Neural cell (in vitro differentiated cells): ENCODE data around the gene SLC25A30. TPM values are rescaled to one million over a fixed set of nuclear protein-coding genes. Genes with fewer than 3 reads are reported as not detected.

ENCODE experiments used
- H2AFZ ChIP-seq: fragments of 200-600, 300-800 bp; sonication (generic), shearing (Covaris generic); 2 replicates; pipeline ENCODE4 v1.6.0; 2014; ENCODE audit warnings: low read depth, mild to moderate bottlenecking, antibody characterized with exemption, low read length, moderate library complexity
- H3F3A ChIP-seq: fragments of 200-600 bp; shearing (Covaris generic); 2 replicates; pipeline ENCODE4 v1.6.1; 2016; ENCODE audit warnings: mild to moderate bottlenecking, moderate library complexity, mixed read lengths, antibody characterized with exemption, low read length; ENCODE audit not compliant: insufficient read depth, poor library complexity, severe bottlenecking
- H3K27ac ChIP-seq: fragments of 200-600, 300-800 bp; sonication (generic), shearing (Covaris generic); 2 replicates; pipeline ENCODE4 v1.5.1; 2014; ENCODE audit warnings: mild to moderate bottlenecking, low read length, moderate library complexity
- H3K27me3 ChIP-seq: fragments of 300-800, 200-600 bp; sonication (generic), shearing (Covaris generic); 2 replicates; pipeline ENCODE4 v1.6.0; 2014; ENCODE audit warnings: mild to moderate bottlenecking, low read depth, low read length, moderate library complexity; ENCODE audit not compliant: insufficient read depth
- H3K36me3 ChIP-seq: fragments of 300-800, 200-600 bp; sonication (generic), shearing (Covaris generic); 2 replicates; pipeline ENCODE4 v1.5.1; 2014; ENCODE audit warnings: mild to moderate bottlenecking, antibody characterized with exemption, low read length, moderate library complexity; ENCODE audit not compliant: insufficient read depth
- H3K4me2 ChIP-seq: fragments of 300-800, 200-600 bp; sonication (generic), shearing (Covaris generic); 2 replicates; pipeline ENCODE4 v1.6.0; 2014; ENCODE audit warnings: mild to moderate bottlenecking, low read length
- H3K4me3 ChIP-seq: fragments of 300-800, 200-600 bp; sonication (generic), shearing (Covaris generic); 2 replicates; pipeline ENCODE4 v1.5.1; 2014; ENCODE audit warnings: mild to moderate bottlenecking, low read length, moderate library complexity
- H3K79me2 ChIP-seq: fragments of 200-600 bp; shearing (Covaris generic); replicated peaks from 2 replicates; pipeline ENCODE4 v1.6.0; 2014; ENCODE audit warnings: mild to moderate bottlenecking, low read length, moderate library complexity; ENCODE audit not compliant: insufficient read depth
- H3K9ac ChIP-seq: fragments of 300-800, 200-600 bp; sonication (generic), shearing (Covaris generic); 2 replicates; pipeline ENCODE4 v1.6.1; 2016; ENCODE audit warnings: mild to moderate bottlenecking, low read length, mixed read lengths
- H3K9me2 ChIP-seq: fragments of 200-600 bp; shearing (Covaris generic); 2 replicates; pipeline ENCODE4 v1.6.1; 2016; ENCODE audit warnings: mild to moderate bottlenecking, low read length, mixed read lengths; ENCODE audit not compliant: insufficient read depth
- H3K9me3 ChIP-seq: fragments of 200-600, 300-800 bp; sonication (generic), shearing (Covaris generic); 2 replicates; pipeline ENCODE4 v1.6.1; 2016; ENCODE audit warnings: mild to moderate bottlenecking, mixed run types, low read length, moderate library complexity, mixed read lengths
- H4K20me1 ChIP-seq: fragments of 200-600 bp; shearing (Covaris generic); 2 replicates; pipeline ENCODE4 v1.6.1; 2016; ENCODE audit warnings: mild to moderate bottlenecking, mixed run types; ENCODE audit not compliant: insufficient read depth
- EP300 ChIP-seq: fragments of 450-650 bp; conservative IDR thresholded peaks from 2 replicates; pipeline ENCODE4 v1.6.1; 2014; ENCODE audit warnings: antibody characterized with exemption, mild to moderate bottlenecking, moderate library complexity; ENCODE audit not compliant: poor library complexity, severe bottlenecking
- EZH2 ChIP-seq: fragments of 200-600, 300-800 bp; shearing (Covaris generic), sonication (generic); IDR thresholded peaks from 2 replicates; pipeline ENCODE4 v1.6.1; 2014; ENCODE audit warnings: antibody characterized with exemption, low read length, borderline replicate concordance, mild to moderate bottlenecking; ENCODE audit not compliant: insufficient read depth, poor library complexity, severe bottlenecking
- MXI1 ChIP-seq: fragments of 450-650 bp; conservative IDR thresholded peaks from 2 replicates; pipeline ENCODE4 v1.6.1; 2014; ENCODE audit warnings: antibody characterized with exemption, mild to moderate bottlenecking; ENCODE audit not compliant: poor library complexity, severe bottlenecking
- POLR2AphosphoS5 ChIP-seq: IDR thresholded peaks from 2 replicates; pipeline ENCODE4 v1.6.1; 2012
- RAD21 ChIP-seq: fragments of 450-650 bp; conservative IDR thresholded peaks from 2 replicates; pipeline ENCODE4 v1.6.1; 2014; ENCODE audit warnings: antibody characterized with exemption, mild to moderate bottlenecking, moderate library complexity
- SMC3 ChIP-seq: fragments of 450-650 bp; conservative IDR thresholded peaks from 2 replicates; pipeline ENCODE4 v1.6.1; 2014; ENCODE audit warnings: antibody characterized with exemption, mild to moderate bottlenecking, moderate library complexity; ENCODE audit not compliant: poor library complexity
- TAF1 ChIP-seq: IDR thresholded peaks from 2 replicates; pipeline ENCODE4 v1.6.1; 2012; ENCODE audit warnings: low read depth
- polyA plus RNA-seq: library from polyadenylated mRNA; depleted of rRNA; stranded (reverse); fragments of >200 nt; gene quantifications from 2 replicates; pipeline ENCODE4 v1.2.3, GENCODE V29; 2014
- TF ChIP-seq, protein P1 (sequence below): fragments of 450-650 bp; IDR thresholded peaks from 2 replicates; pipeline ENCODE4 v1.5.1; 2014; ENCODE audit warnings: antibody characterized with exemption, mild to moderate bottlenecking, moderate library complexity; ENCODE audit not compliant: poor library complexity, severe bottlenecking
- TF ChIP-seq, protein P2 (sequence below): IDR thresholded peaks from 2 replicates; pipeline ENCODE4 v1.6.1; 2012; ENCODE audit warnings: borderline replicate concordance

The SLC25A30 gene
- polyA plus RNA-seq, 1 donor from 2014 or later, result 4.9 TPM

DNA sequence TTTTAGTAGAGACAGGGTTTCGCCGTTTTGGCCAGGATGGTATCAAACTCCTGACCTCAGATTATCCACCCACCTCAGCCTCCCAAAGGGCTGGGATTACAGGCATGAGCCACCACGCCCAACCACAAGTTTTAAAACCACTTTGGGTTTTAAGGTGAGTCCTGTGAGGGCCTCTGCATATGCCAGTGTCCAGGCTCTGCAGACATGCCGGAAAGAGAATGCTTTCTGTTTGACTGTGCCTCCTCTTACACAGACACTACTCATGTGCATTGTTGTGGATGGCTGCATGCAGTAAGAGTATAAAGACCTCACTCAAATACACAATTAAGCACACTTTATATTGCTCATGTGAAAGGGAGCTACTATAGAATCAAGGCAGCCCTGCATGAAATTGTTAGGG is 20.8 kb upstream of the SLC25A30 start:
- Histone ChIP-seq H2AFZ (no peak overlapping the region), H3K36me3 (no peaks in the 10 kb centered on the region), H3K27me3 (no peaks in the 10 kb centered on the region), H3K79me2 (no peaks in the 10 kb centered on the region), H3K4me2 (no peak overlapping the region), H3K9me2 (no peaks in the 10 kb centered on the region), H4K20me1 (no peaks in the 10 kb centered on the region), H3F3A (no peaks in the 10 kb centered on the region), H3K4me3 (no peak overlapping the region), H3K9ac (no peak overlapping the region), H3K27ac (no peak overlapping the region), H3K9me3 (no peaks in the 10 kb centered on the region)
- TF ChIP-seq EP300 (no peak), SMC3 (no peak), TAF1 (no peak), RAD21 (no peak), EZH2 (no peak), POLR2AphosphoS5 (no peak), MXI1 (no peak)
- TF ChIP-seq, protein P1, sequence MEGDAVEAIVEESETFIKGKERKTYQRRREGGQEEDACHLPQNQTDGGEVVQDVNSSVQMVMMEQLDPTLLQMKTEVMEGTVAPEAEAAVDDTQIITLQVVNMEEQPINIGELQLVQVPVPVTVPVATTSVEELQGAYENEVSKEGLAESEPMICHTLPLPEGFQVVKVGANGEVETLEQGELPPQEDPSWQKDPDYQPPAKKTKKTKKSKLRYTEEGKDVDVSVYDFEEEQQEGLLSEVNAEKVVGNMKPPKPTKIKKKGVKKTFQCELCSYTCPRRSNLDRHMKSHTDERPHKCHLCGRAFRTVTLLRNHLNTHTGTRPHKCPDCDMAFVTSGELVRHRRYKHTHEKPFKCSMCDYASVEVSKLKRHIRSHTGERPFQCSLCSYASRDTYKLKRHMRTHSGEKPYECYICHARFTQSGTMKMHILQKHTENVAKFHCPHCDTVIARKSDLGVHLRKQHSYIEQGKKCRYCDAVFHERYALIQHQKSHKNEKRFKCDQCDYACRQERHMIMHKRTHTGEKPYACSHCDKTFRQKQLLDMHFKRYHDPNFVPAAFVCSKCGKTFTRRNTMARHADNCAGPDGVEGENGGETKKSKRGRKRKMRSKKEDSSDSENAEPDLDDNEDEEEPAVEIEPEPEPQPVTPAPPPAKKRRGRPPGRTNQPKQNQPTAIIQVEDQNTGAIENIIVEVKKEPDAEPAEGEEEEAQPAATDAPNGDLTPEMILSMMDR, result no peak
- TF ChIP-seq, protein P2, sequence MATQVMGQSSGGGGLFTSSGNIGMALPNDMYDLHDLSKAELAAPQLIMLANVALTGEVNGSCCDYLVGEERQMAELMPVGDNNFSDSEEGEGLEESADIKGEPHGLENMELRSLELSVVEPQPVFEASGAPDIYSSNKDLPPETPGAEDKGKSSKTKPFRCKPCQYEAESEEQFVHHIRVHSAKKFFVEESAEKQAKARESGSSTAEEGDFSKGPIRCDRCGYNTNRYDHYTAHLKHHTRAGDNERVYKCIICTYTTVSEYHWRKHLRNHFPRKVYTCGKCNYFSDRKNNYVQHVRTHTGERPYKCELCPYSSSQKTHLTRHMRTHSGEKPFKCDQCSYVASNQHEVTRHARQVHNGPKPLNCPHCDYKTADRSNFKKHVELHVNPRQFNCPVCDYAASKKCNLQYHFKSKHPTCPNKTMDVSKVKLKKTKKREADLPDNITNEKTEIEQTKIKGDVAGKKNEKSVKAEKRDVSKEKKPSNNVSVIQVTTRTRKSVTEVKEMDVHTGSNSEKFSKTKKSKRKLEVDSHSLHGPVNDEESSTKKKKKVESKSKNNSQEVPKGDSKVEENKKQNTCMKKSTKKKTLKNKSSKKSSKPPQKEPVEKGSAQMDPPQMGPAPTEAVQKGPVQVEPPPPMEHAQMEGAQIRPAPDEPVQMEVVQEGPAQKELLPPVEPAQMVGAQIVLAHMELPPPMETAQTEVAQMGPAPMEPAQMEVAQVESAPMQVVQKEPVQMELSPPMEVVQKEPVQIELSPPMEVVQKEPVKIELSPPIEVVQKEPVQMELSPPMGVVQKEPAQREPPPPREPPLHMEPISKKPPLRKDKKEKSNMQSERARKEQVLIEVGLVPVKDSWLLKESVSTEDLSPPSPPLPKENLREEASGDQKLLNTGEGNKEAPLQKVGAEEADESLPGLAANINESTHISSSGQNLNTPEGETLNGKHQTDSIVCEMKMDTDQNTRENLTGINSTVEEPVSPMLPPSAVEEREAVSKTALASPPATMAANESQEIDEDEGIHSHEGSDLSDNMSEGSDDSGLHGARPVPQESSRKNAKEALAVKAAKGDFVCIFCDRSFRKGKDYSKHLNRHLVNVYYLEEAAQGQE, result no peak

DNA sequence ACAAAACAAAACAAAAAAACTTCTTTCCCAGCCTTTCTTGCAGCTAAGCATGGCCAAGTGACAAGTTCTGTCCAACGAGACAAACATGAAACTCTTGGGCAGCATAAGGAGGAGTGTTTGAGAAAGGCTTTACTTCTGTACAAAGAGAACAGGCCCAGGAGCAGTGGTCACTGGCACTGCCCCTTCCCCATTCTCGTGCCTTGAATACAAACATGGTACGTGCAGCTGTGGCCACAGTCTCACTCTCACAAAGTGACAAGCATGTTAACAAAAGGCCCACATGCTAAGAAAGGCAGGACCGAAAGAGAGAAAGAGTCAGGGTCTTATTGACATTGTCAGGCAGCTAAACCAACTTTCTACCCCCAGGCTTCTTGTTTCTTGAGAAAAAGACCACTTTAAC is 19.8 kb upstream of the SLC25A30 start:
- H3K4me2 ChIP-seq, result no peak overlapping the region
- no peaks in the 10 kb centered on the region for H4K20me1 ChIP-seq
- H3K9me3 ChIP-seq, result no peaks in the 10 kb centered on the region
- H3K4me3 ChIP-seq, result no peak overlapping the region
- no peaks in the 10 kb centered on the region for H3K36me3 ChIP-seq
- H3F3A ChIP-seq, result no peaks in the 10 kb centered on the region
- TF ChIP-seq, protein P1, result no peak
- TF ChIP-seq SMC3, result no peak
- no peak for TF ChIP-seq POLR2AphosphoS5
- TF ChIP-seq, protein P2, result no peak
- TF ChIP-seq TAF1, result no peak
- no peak for TF ChIP-seq RAD21
- TF ChIP-seq EZH2, result no peak
- TF ChIP-seq EP300, result no peak
- TF ChIP-seq MXI1, result no peak
- H3K27me3 ChIP-seq, result no peaks in the 10 kb centered on the region
- H3K9me2 ChIP-seq, result no peaks in the 10 kb centered on the region
- H3K79me2 ChIP-seq, result no peaks in the 10 kb centered on the region
- no peak overlapping the region for H2AFZ ChIP-seq
- H3K9ac ChIP-seq, result no peak overlapping the region
- H3K27ac ChIP-seq, result no peak overlapping the region
